ENCODE measurements around the gene ZBTB46.

GRCh38 chr20:63828545-63828944 is 2.5 kb downstream of the ZBTB46 start:
- TF ChIP-seq CTCF (conservative IDR thresholded peaks at IDR 0.05): no peak
- no peak for TF ChIP-seq EZH2 (IDR thresholded peaks at IDR 0.05; ENCODE audit: low read depth)
